ENCODE measurements around the gene PIGR.

DNA sequence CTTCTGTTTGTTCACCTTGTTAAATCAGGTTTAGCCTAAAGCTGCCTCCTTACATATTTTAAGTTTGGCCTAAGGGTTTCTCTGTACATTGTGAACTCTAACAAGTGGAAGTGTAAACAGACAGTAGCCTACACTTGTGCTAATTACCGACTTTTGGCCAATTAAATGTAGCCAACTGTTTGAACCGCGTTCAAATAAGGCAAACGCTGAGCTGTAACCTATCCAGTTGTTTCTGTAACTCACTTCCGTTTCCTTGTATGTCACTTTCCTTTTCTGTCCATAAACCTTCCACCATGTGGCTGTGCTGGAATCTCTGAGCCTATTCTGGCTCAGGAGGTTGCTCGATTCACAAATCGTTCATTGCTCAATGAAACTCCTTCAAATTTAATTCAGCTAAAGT lies 32.0 kb upstream of the PIGR start:
- TF ChIP-seq, protein P1, sequence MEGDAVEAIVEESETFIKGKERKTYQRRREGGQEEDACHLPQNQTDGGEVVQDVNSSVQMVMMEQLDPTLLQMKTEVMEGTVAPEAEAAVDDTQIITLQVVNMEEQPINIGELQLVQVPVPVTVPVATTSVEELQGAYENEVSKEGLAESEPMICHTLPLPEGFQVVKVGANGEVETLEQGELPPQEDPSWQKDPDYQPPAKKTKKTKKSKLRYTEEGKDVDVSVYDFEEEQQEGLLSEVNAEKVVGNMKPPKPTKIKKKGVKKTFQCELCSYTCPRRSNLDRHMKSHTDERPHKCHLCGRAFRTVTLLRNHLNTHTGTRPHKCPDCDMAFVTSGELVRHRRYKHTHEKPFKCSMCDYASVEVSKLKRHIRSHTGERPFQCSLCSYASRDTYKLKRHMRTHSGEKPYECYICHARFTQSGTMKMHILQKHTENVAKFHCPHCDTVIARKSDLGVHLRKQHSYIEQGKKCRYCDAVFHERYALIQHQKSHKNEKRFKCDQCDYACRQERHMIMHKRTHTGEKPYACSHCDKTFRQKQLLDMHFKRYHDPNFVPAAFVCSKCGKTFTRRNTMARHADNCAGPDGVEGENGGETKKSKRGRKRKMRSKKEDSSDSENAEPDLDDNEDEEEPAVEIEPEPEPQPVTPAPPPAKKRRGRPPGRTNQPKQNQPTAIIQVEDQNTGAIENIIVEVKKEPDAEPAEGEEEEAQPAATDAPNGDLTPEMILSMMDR (conservative IDR thresholded peaks at IDR 0.05; ENCODE audit: low read depth, low read length): no peak
- TF ChIP-seq CEBPB (IDR thresholded peaks at IDR 0.05; ENCODE audit: low read depth, low read length) (no peak), BHLHE40 (IDR thresholded peaks at IDR 0.05; ENCODE audit: low read depth, low read length) (no peak), MAFK (IDR thresholded peaks at IDR 0.05; ENCODE audit: low read depth, low read length) (no peak), RFX5 (IDR thresholded peaks at IDR 0.05; ENCODE audit: low read depth, low read length) (no peak), RAD21 (IDR thresholded peaks at IDR 0.05; ENCODE audit: low read length) (no peak), RCOR1 (IDR thresholded peaks at IDR 0.05; ENCODE audit: insufficient replicate concordance, low read length) (no peak), POLR2A (IDR thresholded peaks at IDR 0.05; ENCODE audit: low read depth, low read length) (no peak), FOS (IDR thresholded peaks at IDR 0.05; ENCODE audit: low read depth, low read length) (no peak)
- TF ChIP-seq, protein P2, sequence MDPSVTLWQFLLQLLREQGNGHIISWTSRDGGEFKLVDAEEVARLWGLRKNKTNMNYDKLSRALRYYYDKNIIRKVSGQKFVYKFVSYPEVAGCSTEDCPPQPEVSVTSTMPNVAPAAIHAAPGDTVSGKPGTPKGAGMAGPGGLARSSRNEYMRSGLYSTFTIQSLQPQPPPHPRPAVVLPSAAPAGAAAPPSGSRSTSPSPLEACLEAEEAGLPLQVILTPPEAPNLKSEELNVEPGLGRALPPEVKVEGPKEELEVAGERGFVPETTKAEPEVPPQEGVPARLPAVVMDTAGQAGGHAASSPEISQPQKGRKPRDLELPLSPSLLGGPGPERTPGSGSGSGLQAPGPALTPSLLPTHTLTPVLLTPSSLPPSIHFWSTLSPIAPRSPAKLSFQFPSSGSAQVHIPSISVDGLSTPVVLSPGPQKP (IDR thresholded peaks at IDR 0.05; ENCODE audit: borderline replicate concordance, low read depth, low read length): no peak
- TF ChIP-seq, protein P3, sequence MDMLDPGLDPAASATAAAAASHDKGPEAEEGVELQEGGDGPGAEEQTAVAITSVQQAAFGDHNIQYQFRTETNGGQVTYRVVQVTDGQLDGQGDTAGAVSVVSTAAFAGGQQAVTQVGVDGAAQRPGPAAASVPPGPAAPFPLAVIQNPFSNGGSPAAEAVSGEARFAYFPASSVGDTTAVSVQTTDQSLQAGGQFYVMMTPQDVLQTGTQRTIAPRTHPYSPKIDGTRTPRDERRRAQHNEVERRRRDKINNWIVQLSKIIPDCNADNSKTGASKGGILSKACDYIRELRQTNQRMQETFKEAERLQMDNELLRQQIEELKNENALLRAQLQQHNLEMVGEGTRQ (IDR thresholded peaks at IDR 0.05; ENCODE audit: low read depth, low read length): no peak

Data from IMR-90 (cell line).